Measurements from ENCODE around the gene SPRN.
"Not testable (repeated sequence)": the region's sequence is repeated elsewhere in the genome, so short reads cannot be mapped to it uniquely, and the experiment has no call there.

The SPRN gene

GRCh38 chr10:133415752-133416151 is 8.7 kb downstream of the SPRN start:
- H3K4me3 ChIP-seq (ENCODE audit: low read length, poor library complexity, severe bottlenecking): no peak overlapping the region
- no peak overlapping the region for H3K4me2 ChIP-seq (ENCODE audit: low read depth, low read length, poor library complexity, severe bottlenecking)
- H3K79me2 ChIP-seq (ENCODE audit: insufficient read depth, low read length): peaks cover 10% of the 10 kb centered on the region; the same call in 1 of the 2 replicates
- no peaks in the 10 kb centered on the region for H4K20me1 ChIP-seq (ENCODE audit: insufficient read depth, low read length, poor library complexity, severe bottlenecking)
- H3K9ac ChIP-seq (ENCODE audit: low read depth, low read length, poor library complexity, severe bottlenecking): no peak overlapping the region
- H3K9me3 ChIP-seq (ENCODE audit: insufficient read depth, low read depth, low read length): peaks cover 22% of the 10 kb centered on the region
- peaks cover 43% of the 10 kb centered on the region for H3K36me3 ChIP-seq (ENCODE audit: insufficient read depth, low read length)
- no peaks in the 10 kb centered on the region for H3K4me1 ChIP-seq (ENCODE audit: insufficient read depth, low read length, poor library complexity, severe bottlenecking)
- H3F3A ChIP-seq (ENCODE audit: low read depth): no peaks in the 10 kb centered on the region
- H3K9me2 ChIP-seq (replicated peaks; ENCODE audit: low read depth, low read length): no peaks in the 10 kb centered on the region
- H2AFZ ChIP-seq (ENCODE audit: low read length): no peak overlapping the region
- TF ChIP-seq EZH2phosphoT487 (IDR thresholded peaks at IDR 0.05; ENCODE audit: borderline replicate concordance): no peak
- TF ChIP-seq CTCF (conservative IDR thresholded peaks at IDR 0.05; ENCODE audit: low read length): no peak
- no peaks in the 10 kb centered on the region for H3K27me3 ChIP-seq (ENCODE audit: insufficient read depth, low read length, poor library complexity, severe bottlenecking)

- H3F3A ChIP-seq (ENCODE audit: low read depth); H3K4me2 ChIP-seq (ENCODE audit: low read depth, low read length, poor library complexity, severe bottlenecking); H3K4me1 ChIP-seq (ENCODE audit: insufficient read depth, low read length, poor library complexity, severe bottlenecking); H3K27me3 ChIP-seq (ENCODE audit: insufficient read depth, low read length, poor library complexity, severe bottlenecking); H4K20me1 ChIP-seq (ENCODE audit: insufficient read depth, low read length, poor library complexity, severe bottlenecking); H3K4me3 ChIP-seq (ENCODE audit: low read length, poor library complexity, severe bottlenecking); H3K9ac ChIP-seq (ENCODE audit: low read depth, low read length, poor library complexity, severe bottlenecking); H2AFZ ChIP-seq (ENCODE audit: low read length); H3K9me2 ChIP-seq (replicated peaks; ENCODE audit: low read depth, low read length): not testable (repeated sequence)
- Histone ChIP-seq H3K36me3 (ENCODE audit: insufficient read depth, low read length) (peaks cover 52% of the 10 kb centered on the region), H3K79me2 (ENCODE audit: insufficient read depth, low read length) (peaks cover 16% of the 10 kb centered on the region; the same call in 1 of the 2 replicates), H3K9me3 (ENCODE audit: insufficient read depth, low read depth, low read length) (peaks cover 28% of the 10 kb centered on the region)
Measured at GRCh38 chr10:133414401-133414800, 10.0 kb downstream of the SPRN start.

GRCh38 chr10:133412381-133412711 is 12.1 kb downstream of the SPRN start:
- H2AFZ ChIP-seq (ENCODE audit: low read length): no peak overlapping the region
- no peaks in the 10 kb centered on the region for H3K27me3 ChIP-seq (ENCODE audit: insufficient read depth, low read length, poor library complexity, severe bottlenecking)
- H3F3A ChIP-seq (ENCODE audit: low read depth): no peaks in the 10 kb centered on the region
- H3K9ac ChIP-seq (ENCODE audit: low read depth, low read length, poor library complexity, severe bottlenecking): no peak overlapping the region
- H3K9me3 ChIP-seq (ENCODE audit: insufficient read depth, low read depth, low read length): peaks cover 28% of the 10 kb centered on the region
- H3K9me2 ChIP-seq (replicated peaks; ENCODE audit: low read depth, low read length): no peaks in the 10 kb centered on the region
- no peak overlapping the region for H3K4me3 ChIP-seq (ENCODE audit: low read length, poor library complexity, severe bottlenecking)
- H4K20me1 ChIP-seq (ENCODE audit: insufficient read depth, low read length, poor library complexity, severe bottlenecking): no peaks in the 10 kb centered on the region
- peaks cover 58% of the 10 kb centered on the region for H3K36me3 ChIP-seq (ENCODE audit: insufficient read depth, low read length)
- H3K4me1 ChIP-seq (ENCODE audit: insufficient read depth, low read length, poor library complexity, severe bottlenecking): no peaks in the 10 kb centered on the region
- TF ChIP-seq EZH2phosphoT487 (IDR thresholded peaks at IDR 0.05; ENCODE audit: borderline replicate concordance) (no peak), CTCF (conservative IDR thresholded peaks at IDR 0.05; ENCODE audit: low read length) (no peak)
- no peak overlapping the region for H3K4me2 ChIP-seq (ENCODE audit: low read depth, low read length, poor library complexity, severe bottlenecking)
- H3K79me2 ChIP-seq (ENCODE audit: insufficient read depth, low read length): peaks cover 33% of the 10 kb centered on the region

- peaks cover 28% of the 10 kb centered on the region for H3K9me3 ChIP-seq (ENCODE audit: insufficient read depth, low read depth, low read length)
- H3K4me1 ChIP-seq (ENCODE audit: insufficient read depth, low read length, poor library complexity, severe bottlenecking): no peaks in the 10 kb centered on the region
- peaks cover 38% of the 10 kb centered on the region for H3K79me2 ChIP-seq (ENCODE audit: insufficient read depth, low read length)
- H3K4me2 ChIP-seq (ENCODE audit: low read depth, low read length, poor library complexity, severe bottlenecking): no peak overlapping the region
- no peak overlapping the region for H3K4me3 ChIP-seq (ENCODE audit: low read length, poor library complexity, severe bottlenecking)
- H3F3A ChIP-seq (ENCODE audit: low read depth): no peaks in the 10 kb centered on the region
- no peaks in the 10 kb centered on the region for H4K20me1 ChIP-seq (ENCODE audit: insufficient read depth, low read length, poor library complexity, severe bottlenecking)
- H2AFZ ChIP-seq (ENCODE audit: low read length): no peak overlapping the region
- no peak for TF ChIP-seq EZH2phosphoT487 (IDR thresholded peaks at IDR 0.05; ENCODE audit: borderline replicate concordance)
- TF ChIP-seq CTCF (conservative IDR thresholded peaks at IDR 0.05; ENCODE audit: low read length): no peak
- H3K36me3 ChIP-seq (ENCODE audit: insufficient read depth, low read length): peaks cover 58% of the 10 kb centered on the region
- no peak overlapping the region for H3K9ac ChIP-seq (ENCODE audit: low read depth, low read length, poor library complexity, severe bottlenecking)
- no peaks in the 10 kb centered on the region for H3K9me2 ChIP-seq (replicated peaks; ENCODE audit: low read depth, low read length)
- no peaks in the 10 kb centered on the region for H3K27me3 ChIP-seq (ENCODE audit: insufficient read depth, low read length, poor library complexity, severe bottlenecking)
Measured at GRCh38 chr10:133411523-133412380, 12.7 kb downstream of the SPRN start.
